Smooth muscle cell (in vitro differentiated cells): Measurements from ENCODE around the gene FDX2. TPM values are rescaled to one million over a fixed set of nuclear protein-coding genes. Genes with fewer than 3 reads are reported as not detected.

Experiments used
- DNase-seq: peaks from one replicate; lab custom pipeline; 2025; ENCODE audit not compliant: unreplicated experiment; lab: John Stamatoyannopoulos, UW
- H2AFZ ChIP-seq: fragments of 200-600 bp; sonication (generic); 2 replicates; pipeline ENCODE4 v1.6.0; 2016; ENCODE audit warnings: antibody characterized with exemption, low read depth, mild to moderate bottlenecking
- H3F3A ChIP-seq: fragments of 200-600 bp; sonication (generic); 2 replicates; pipeline ENCODE4 v1.6.0; 2017; ENCODE audit warnings: antibody characterized with exemption, low read depth
- H3K27ac ChIP-seq: fragments of 200-600 bp; sonication (generic); 2 replicates; pipeline ENCODE4 v1.5.1; 2016; ENCODE audit warnings: low read depth, mild to moderate bottlenecking
- H3K27me3 ChIP-seq: fragments of 200-600 bp; sonication (generic); 2 replicates; pipeline ENCODE4 v1.6.1; 2016; ENCODE audit warnings: low read depth, mild to moderate bottlenecking
- H3K36me3 ChIP-seq: fragments of 200-600 bp; sonication (generic); 2 replicates; pipeline ENCODE4 v1.5.1; 2016; ENCODE audit warnings: low read depth
- H3K4me1 ChIP-seq: fragments of 200-600 bp; sonication (generic); 2 replicates; pipeline ENCODE4 v1.5.1; 2016; ENCODE audit warnings: low read depth
- H3K4me2 ChIP-seq: fragments of 200-600 bp; sonication (generic); 2 replicates; pipeline ENCODE4 v1.6.0; 2016; ENCODE audit warnings: mild to moderate bottlenecking
- H3K4me3 ChIP-seq: fragments of 200-600 bp; sonication (generic); 2 replicates; pipeline ENCODE4 v1.5.1; 2016; ENCODE audit warnings: mild to moderate bottlenecking
- H3K79me2 ChIP-seq: fragments of 200-600 bp; sonication (generic); 2 replicates; pipeline ENCODE4 v1.6.0; 2016; ENCODE audit warnings: low read depth, mild to moderate bottlenecking
- H3K9ac ChIP-seq: fragments of 200-600 bp; sonication (generic); 2 replicates; pipeline ENCODE4 v1.6.0; 2016; ENCODE audit warnings: low read depth
- H3K9me3 ChIP-seq: fragments of 200-600 bp; sonication (generic); replicated peaks from 2 replicates; pipeline ENCODE4 v1.5.1; 2016; ENCODE audit warnings: low read depth
- H4K20me1 ChIP-seq: fragments of 200-600 bp; sonication (generic); 2 replicates; pipeline ENCODE4 v1.6.0; 2016; ENCODE audit warnings: low read depth
- CTCF ChIP-seq: fragments of 200-600 bp; sonication (generic); IDR thresholded peaks from 2 replicates; pipeline ENCODE4 v1.5.1; 2017; ENCODE audit warnings: borderline replicate concordance, mild to moderate bottlenecking, antibody characterized with exemption; ENCODE audit not compliant: insufficient read depth, poor library complexity, severe bottlenecking
- WGBS: methylation state at CpG from one replicate; pipeline ENCODE4 v1.1.7; 2016; ENCODE audit warnings: low lambda C conversion rate; 5-methylcytosine and 5-hydroxymethylcytosine counted together
- polyA plus RNA-seq: library from polyadenylated mRNA; unstranded; fragments of >200 nt; fragmentation: Nextera tagmentation; extraction: Ambion mirVana; gene quantifications from 2 replicates; pipeline ENCODE4 v1.2.1, GENCODE V29; 2016
- total RNA-seq: library from RNA; depleted of rRNA; stranded (reverse); fragments of >200 nt; gene quantifications from 2 replicates; pipeline ENCODE4 v1.2.3, GENCODE V29; 2014

The FDX2 gene
- total and polyA plus RNA-seq, 2 experiments from 2014 or later: 15.3 to 39.1 TPM

DNA sequence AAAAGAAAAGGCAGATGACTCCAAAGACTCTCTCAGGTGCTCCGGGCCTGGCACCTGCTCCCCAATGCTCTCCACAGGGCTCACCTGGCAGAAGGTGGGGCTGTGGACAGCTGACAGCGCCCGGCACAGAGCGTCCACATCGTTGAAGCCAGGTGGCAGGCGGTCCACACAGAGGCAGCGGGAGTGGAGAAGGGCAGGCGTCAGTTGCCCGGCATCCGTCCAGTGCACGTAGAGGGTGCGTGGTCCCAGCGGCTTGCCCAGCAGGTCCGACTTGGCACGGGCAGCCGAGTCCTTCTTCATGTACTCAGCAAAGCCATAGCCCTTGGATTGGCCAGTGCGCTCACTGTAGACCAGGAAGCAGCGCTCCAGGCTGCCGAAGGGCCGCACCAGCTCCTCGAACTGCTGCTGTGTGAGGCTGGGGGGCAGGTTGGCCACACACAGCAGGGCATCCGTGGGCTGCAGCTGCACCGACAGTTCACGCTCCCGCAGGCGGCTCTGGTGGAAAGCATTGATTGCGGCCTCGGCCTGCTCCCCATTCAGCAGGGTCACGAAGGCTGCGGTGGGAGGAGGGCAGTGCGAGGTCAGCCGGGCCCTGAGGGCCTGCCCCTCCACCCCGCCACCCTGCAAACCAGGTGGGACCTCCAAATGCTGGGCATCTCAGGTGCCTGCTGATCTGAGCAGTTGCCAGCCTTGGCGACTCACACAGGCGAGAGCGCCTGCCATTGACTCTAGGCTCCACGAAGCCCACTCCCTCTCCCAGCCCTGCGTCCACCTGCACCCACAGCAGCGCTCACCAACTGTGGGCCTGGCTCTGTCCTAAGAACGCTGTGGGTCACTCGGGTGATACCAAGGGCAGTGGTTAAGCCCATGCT lies 13.0 kb upstream of the FDX2 start:
- H3K27ac ChIP-seq: no peak overlapping the region
- H3K9ac ChIP-seq: no peak overlapping the region
- no peak overlapping the region for H3K4me2 ChIP-seq
- no peaks in the 10 kb centered on the region for H3K9me3 ChIP-seq
- H3K4me3 ChIP-seq: no peak overlapping the region
- no peak overlapping the region for H2AFZ ChIP-seq
- H3F3A ChIP-seq: no peaks in the 10 kb centered on the region
- DNase-seq: no peak
- H3K79me2 ChIP-seq: peaks cover 26% of the 10 kb centered on the region
- no peaks in the 10 kb centered on the region for H3K36me3 ChIP-seq
- 98% methylated on average over 41 of the region's 41 CpGs for WGBS
- no peak for TF ChIP-seq CTCF
- peaks cover 8% of the 10 kb centered on the region for H3K4me1 ChIP-seq
- H4K20me1 ChIP-seq: peaks cover 65% of the 10 kb centered on the region
- no peaks in the 10 kb centered on the region for H3K27me3 ChIP-seq

DNA sequence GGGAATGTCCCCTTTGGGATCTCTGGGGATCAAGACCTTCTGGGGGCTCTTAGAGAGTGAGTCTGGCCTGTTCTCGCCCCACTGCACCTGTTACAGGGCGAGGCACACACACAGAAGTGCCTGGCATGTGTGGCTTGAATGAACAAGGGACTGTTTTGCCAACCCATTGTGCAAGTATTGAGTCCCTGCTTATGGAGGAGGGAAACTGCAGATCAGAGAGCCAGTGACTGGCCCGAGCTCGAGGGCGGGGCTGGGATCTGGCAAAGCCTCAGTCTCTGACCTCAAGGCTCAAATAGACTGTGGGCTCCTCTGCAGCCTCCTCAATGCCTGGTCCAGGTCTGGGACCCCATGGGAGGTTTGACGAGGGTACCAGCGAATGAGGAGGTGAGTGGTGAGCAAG lies 12.0 kb upstream of the FDX2 start:
- Histone ChIP-seq H3F3A (no peaks in the 10 kb centered on the region), H3K9me3 (no peaks in the 10 kb centered on the region), H3K36me3 (no peaks in the 10 kb centered on the region), H3K4me2 (no peak overlapping the region), H3K27ac (no peak overlapping the region), H3K9ac (no peak overlapping the region), H4K20me1 (peaks cover 63% of the 10 kb centered on the region), H3K27me3 (no peaks in the 10 kb centered on the region), H3K79me2 (peaks cover 22% of the 10 kb centered on the region), H3K4me1 (peaks cover 8% of the 10 kb centered on the region), H2AFZ (no peak overlapping the region), H3K4me3 (no peak overlapping the region)
- DNase-seq: no peak
- 97% methylated on average over 7 of the region's 7 CpGs for WGBS
- no peak for TF ChIP-seq CTCF

DNA sequence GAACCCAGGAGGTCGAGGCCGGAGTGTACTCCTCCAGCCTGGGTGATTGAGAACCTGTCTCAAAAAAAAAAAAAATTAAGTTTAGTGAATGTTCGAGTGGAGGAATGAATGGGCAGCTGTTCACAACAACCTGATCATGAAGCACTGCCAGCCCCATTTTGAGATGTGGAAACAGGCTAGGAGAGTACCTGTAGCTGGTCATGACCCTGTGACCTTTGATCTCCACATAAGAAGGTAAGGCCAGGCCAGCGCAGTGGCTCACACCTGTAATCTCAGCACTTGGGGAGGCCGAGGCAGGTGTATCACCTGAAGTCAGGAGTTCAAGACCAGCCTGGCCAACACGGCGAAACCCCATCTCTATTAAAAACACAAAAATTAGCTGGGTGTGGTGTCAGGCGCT lies 9.9 kb upstream of the FDX2 start:
- H3F3A ChIP-seq: no peaks in the 10 kb centered on the region
- no peak for DNase-seq
- H4K20me1 ChIP-seq: peaks cover 45% of the 10 kb centered on the region
- H3K27ac ChIP-seq: no peak overlapping the region
- no peak overlapping the region for H2AFZ ChIP-seq
- no peak overlapping the region for H3K4me3 ChIP-seq
- H3K9me3 ChIP-seq: no peaks in the 10 kb centered on the region
- no peaks in the 10 kb centered on the region for H3K4me1 ChIP-seq
- 95% methylated on average over 8 of the region's 8 CpGs for WGBS
- no peak for TF ChIP-seq CTCF
- no peaks in the 10 kb centered on the region for H3K36me3 ChIP-seq
- H3K79me2 ChIP-seq: peaks cover 5% of the 10 kb centered on the region
- H3K9ac ChIP-seq: no peak overlapping the region
- no peaks in the 10 kb centered on the region for H3K27me3 ChIP-seq
- H3K4me2 ChIP-seq: no peak overlapping the region
